Fibroblast of gingiva (primary cell): ENCODE measurements around the gene TIMM44.
"Not testable (repeated sequence)": the region's sequence is repeated elsewhere in the genome, so short reads cannot be mapped to it uniquely, and the experiment has no call there.

ENCODE experiments used
- DNase-seq: peaks from one replicate; pipeline ENCODE4 v3.0.0-alpha.2; 2011; ENCODE audit warnings: low read depth

Gene TIMM44

DNA sequence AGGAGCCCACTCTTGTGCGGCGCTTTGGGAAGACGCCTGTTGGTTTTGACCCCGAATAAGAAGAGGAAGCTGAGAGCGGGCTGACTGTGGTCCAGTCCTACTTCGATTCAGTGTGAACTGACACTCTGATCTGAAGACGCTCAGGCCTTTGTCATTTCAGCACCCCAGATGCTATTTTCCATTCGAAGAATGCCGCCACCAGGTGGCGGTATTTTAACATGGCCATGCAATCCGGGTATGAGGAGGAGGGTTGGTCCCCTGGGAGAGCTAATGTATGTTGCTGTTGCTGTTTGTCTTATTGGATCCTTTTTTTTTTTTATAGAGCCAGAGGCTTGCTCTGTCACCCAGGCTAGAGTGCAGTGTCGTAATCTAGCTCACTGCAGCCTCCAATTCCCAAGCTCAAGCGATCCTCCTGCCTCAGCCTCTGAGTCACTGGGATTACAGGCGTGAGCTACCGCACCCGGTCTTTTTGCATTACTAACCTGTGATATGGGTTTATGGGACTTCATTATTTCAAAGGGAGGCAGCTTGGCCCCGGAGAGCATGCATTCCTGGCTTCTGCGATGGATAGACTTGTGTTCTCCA is 803 bp upstream of the TIMM44 start:
- DNase-seq, result peak; percentile 92

- DNase-seq, result no peak
Measured at GRCh38 chr19:7942981-7943443, 454 bp downstream of the TIMM44 start.

DNA sequence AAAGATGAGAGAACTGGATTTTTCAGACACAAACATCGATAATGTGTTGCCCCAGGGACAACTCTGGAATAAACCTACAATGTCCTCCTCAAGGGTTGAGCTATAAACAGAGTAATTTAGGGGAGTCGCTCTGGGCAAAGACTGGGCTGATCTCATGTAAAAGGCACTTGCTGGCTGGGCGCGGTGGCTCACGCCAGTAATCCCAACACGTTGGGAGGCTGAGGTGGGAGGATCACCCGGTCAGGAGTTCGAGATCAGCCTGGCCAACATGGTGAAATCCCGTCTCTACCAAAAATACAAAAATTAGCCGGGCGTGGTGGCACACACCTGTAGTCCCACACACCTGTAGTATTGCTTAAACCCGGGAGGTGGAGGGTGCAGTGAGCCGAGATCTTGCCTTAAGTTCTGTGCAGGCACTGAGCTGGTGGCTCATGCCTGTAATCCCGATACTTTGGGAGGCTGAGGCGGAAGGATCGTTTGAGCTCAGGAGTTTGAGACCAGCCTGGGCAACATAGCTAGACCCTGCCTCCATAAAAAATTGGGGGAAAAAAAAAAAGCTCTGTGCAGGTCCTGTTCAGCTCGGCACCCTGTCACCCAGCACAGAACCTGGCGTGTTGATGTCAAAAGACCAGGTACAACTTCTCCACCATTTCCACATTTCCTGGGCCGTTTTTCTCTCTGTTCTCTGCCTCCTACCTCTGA is 1.4 kb downstream of the TIMM44 start:
- no peak for DNase-seq

GRCh38 chr19:7940841-7941240 is 2.6 kb downstream of the TIMM44 start:
- no peak for DNase-seq

DNA sequence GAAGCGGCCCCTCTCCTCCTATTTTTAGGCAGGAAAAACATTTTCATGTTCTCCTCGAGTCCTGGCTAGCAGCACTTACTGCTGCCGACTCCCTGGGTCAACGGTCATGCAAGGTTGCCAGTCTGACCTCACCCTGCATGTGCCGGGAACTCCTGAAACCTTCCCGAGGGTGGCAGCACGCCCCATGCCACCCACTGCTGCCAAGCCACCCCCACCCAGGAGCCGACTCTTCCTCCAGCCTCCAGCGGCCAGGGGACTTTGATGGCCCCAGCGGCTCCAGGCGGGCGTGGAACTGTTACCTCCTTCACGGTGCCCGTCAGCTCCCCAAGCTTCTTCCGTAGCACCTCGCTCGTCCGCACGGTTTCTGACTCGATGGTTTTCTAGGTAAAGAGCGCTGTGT is 8.7 kb downstream of the TIMM44 start:
- no peak for DNase-seq

DNA sequence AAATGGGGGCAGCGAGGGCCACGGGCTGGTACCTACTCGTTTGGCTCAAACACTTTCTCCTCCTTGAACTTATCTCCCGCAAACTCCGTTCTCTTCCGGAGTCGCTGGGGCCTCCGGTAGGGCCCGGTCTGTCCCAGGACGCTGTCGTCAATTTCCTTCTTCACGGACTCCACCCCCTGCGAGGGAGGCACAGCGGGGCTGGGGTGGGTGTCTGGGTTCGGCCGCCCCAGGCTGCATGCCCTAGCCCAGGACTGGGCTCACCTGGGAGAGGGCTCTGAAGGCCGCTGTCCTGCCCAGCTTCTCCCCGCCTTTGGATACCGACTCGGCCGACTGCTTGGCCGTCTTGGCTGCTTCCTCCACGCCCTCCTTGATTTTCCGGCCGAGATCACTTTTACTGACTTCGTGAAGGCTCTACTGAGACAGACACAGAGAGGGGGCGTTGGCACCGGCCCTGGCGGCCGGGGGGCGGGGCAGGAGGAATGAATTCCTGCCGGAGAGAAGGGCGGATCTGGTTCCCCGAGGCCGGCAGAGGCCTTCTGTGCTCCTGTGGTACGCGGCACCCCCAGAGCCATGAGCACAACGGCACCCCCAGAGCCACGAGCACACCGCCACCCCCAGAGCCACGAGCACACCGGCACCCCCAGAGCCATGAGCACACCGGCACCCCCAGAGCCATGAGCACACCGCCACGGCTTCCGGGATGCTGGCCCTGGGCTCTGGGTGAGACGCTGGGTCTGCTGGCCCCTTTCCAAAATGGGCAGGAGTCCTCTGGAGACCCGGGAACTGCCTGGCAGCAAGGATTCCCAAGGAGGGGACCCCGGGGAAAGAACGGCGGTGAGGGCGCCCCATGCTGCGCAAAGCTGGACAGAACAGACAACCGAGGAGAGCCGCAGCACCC is 9.4 kb downstream of the TIMM44 start:
- DNase-seq, result no peak

GRCh38 chr19:7933411-7933810 is 10.1 kb downstream of the TIMM44 start:
- DNase-seq, result no peak

DNA sequence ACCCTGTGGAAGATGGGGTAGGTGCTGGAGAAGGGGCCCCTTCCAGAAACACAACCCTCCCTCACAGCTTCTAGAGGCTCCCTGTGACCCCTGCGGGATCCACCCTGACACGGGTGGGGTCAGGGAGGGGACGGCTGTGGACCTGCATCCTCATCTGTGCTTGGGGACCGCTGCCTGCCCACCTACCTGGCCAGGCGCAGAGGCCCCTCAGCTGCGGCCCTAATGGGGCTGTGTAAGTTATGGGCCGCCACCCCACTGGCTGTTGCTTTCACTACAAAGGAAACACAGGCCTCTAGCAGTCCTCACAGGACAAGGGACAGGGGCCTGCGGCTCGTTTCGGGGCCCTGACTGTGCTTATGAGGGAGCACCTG is 10.6 kb downstream of the TIMM44 start:
- no peak for DNase-seq

DNA sequence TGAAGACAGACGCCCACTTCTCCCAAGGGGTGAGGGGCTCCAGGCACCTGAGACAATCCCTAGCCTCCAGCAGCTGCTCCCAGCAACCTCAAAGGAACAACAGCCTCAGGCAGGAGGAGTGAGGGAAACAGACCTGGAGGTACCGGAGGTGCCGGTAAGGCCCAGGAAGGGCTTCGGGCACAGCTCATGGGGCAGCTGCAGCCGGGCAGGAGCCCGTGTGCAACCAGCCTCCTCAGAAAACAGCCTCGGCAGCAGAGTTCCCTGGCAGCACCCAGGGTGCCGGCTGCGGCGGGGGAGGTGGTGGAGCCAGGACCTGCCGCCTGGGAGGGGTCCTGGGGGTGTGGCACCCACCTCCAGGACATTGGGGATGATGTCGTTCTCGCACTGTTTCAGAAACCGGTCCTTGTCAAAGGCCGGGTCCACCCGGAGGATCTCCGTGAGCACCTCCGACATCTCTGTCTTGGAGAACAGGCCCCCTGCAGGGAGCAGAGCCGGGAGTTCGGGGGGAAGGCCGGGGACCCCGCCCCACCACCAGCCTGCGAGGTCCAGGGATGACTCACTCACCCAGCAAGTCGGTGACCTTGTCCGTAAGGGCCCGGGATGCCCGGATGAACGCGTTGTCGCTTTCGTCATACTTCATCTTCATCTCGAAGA is 11.1 kb downstream of the TIMM44 start:
- no peak for DNase-seq

- no peak for DNase-seq
Measured at GRCh38 chr19:7931221-7932061, 12.0 kb downstream of the TIMM44 start.

DNA sequence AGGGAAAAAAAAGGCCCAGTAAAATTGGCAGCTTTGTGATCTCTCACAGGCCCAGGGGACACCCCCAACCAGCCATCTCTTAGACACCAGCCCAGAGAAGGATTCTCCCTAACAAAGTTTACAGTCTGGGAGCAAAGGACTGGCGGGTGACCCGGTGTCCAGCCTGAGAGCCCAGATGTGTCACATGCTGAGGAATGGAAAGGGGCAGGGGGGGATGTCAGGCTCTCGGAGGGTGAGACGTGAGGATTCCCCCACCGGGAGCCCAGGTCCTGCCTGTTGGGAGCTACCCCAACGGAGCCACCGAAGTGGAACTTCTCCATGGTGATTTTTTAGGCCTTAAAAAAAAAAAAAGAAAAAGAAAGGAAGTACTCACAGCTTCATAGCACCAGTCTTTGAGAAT is 12.7 kb downstream of the TIMM44 start:
- DNase-seq, result no peak

GRCh38 chr19:7930030-7930429 is 13.4 kb downstream of the TIMM44 start:
- DNase-seq, result not testable (repeated sequence)

GRCh38 chr19:7928741-7929701 is 14.4 kb downstream of the TIMM44 start:
- DNase-seq, result peak; percentile 79

GRCh38 chr19:7928334-7928706 is 15.1 kb downstream of the TIMM44 start:
- no peak for DNase-seq

DNA sequence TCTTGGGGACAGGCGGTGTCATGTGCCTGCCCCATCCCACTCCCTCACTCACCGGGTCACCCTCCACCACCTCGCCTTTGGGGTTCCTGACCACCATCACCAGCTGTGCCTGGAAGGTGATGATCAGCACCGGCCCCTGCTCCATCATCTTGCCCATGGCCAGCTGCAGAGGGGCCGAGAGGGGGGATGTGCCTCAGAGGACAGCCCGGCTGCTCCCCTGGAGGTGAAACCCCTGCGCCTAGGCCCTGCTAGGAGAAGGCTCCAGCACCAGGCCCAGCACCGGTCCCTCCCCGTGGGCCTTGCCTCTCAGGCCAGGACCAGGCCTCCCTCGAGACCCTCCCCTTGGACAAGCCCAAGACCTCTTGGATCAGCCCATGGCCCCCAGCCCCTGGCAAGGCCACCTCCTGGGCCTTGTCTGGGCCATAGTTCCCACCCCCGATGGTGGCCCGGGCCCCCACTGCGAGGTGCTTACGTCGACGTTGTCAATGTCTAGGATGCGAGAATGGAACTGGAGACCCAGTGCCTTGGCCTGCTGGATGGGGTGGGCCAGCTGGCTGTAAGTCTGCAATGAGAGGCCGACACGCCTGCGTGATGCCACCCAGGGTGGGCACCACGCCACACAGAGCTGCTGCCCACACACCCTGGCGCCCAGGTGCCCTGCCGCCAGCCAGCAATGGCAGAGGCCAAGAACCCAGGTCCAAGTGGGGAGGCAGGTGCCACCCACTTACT is 15.7 kb downstream of the TIMM44 start:
- no peak for DNase-seq

DNA sequence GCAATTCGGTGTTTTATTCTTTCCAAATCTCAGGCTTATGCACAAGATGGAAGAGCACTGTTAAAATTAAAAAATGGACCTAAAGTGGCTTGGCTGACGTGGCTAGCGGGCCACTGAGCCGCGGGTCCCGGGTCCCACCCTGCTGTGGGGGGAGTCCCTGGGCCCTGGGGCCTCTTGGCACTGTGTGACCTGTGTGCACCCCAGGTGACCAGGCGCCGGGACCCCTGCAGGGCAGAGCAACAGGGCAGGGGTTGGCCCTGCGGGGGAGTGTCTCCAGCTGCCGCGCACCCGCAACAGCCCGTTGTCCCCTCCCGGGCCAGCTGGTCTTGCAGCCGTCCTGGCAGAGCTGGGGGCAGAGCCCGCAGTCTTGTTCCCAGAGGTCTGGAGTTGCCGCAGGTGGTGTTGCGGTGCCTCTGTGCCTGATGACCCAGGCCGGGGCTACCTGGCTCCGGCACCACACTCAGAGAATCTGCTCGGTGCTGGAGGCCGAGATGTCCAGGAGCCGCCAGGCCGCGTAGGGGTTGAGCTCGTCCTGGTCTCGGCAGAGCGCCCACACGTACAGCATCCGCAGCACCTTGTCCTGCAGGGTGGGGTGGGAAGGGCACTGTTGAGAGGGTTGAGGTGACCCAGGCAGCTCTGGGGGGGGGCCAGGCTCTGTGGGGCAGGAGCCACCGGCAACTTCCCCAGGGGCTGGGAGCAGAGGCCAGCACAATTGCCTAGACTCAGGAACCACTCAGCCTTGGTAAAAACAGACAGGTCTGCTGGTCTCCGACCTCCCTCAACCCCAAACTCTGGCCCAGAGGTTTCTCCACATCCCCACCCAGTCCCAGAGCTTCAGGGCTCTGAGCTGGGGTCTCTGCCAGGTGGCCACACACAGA is 16.5 kb downstream of the TIMM44 start:
- DNase-seq, result no peak

GRCh38 chr19:7926021-7926726 is 17.3 kb downstream of the TIMM44 start, which contains the start of gene CTXN1:
Gene CTXN1 (minus strand): TSS chr19:7926135. CDS start chr19:7925538, 597 bp downstream.
- peak; percentile 21 for DNase-seq
